H54 (cell line): Measurements from ENCODE around the gene ADM.
A peak's percentile ranks its signal among the peaks of the same experiment; 100 is the strongest.

Experiments used
- DNase-seq: peaks from one replicate; pipeline ENCODE4 v3.0.0; 2011; ENCODE audit warnings: low spot score, mixed read lengths; ENCODE audit not compliant: insufficient read length
- FAIRE-seq: peaks from 3 replicates; lab custom pipeline; 2011; peaks lifted over from hg19 to GRCh38; lab: Jason Lieb, UNC
- POLR2A ChIP-seq: IDR thresholded peaks from 2 replicates; pipeline ENCODE4 v1.6.1; 2011; ENCODE audit warnings: low read depth, mild to moderate bottlenecking, low read length

Gene ADM

DNA sequence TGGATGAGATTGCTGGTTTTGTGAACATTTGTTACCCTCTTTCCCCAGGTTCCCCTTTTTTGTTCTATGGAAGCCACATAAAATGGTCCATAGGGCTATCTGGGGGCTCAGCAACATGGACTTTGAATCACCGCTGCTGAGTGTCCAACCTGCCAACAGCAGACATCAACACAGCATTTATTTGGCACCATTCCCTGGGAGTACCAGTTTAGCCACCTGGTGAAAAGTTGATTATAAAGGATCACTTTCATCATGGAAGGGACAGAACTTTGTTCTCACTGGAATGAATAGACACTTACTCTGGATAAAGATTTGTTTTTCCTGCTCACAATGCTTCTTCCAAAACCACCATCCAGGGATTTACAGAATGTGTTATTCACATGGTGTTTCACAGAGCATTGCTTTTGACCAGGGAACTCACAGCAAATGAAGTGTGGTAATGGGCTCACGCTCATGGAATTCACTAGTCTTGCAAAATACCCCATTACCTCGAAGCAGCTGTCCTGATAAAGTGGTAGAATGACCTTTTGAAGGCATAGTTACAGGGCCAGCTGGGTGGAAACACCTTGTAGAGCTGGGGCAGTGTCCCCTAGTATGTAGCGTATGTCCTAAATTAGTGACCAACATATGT lies 43.9 kb downstream of the ADM start:
- FAIRE-seq (no peak), DNase-seq (no peak)
- TF ChIP-seq POLR2A: no peak

- DNase-seq (no peak), FAIRE-seq (no peak)
- TF ChIP-seq POLR2A: no peak
Measured at GRCh38 chr11:10349281-10349665, 44.4 kb downstream of the ADM start.

- FAIRE-seq (no peak), DNase-seq (no peak)
- TF ChIP-seq POLR2A: no peak
Measured at GRCh38 chr11:10349806-10350205, 44.9 kb downstream of the ADM start.

- peak; percentile 43 for FAIRE-seq
- no peak for TF ChIP-seq POLR2A
- DNase-seq: peak; percentile 38
Measured at GRCh38 chr11:10350334-10350733, 45.5 kb downstream of the ADM start.

GRCh38 chr11:10351435-10351764 lies 46.5 kb downstream of the ADM start:
- DNase-seq: no peak
- no peak for TF ChIP-seq POLR2A
- FAIRE-seq: no peak

DNA sequence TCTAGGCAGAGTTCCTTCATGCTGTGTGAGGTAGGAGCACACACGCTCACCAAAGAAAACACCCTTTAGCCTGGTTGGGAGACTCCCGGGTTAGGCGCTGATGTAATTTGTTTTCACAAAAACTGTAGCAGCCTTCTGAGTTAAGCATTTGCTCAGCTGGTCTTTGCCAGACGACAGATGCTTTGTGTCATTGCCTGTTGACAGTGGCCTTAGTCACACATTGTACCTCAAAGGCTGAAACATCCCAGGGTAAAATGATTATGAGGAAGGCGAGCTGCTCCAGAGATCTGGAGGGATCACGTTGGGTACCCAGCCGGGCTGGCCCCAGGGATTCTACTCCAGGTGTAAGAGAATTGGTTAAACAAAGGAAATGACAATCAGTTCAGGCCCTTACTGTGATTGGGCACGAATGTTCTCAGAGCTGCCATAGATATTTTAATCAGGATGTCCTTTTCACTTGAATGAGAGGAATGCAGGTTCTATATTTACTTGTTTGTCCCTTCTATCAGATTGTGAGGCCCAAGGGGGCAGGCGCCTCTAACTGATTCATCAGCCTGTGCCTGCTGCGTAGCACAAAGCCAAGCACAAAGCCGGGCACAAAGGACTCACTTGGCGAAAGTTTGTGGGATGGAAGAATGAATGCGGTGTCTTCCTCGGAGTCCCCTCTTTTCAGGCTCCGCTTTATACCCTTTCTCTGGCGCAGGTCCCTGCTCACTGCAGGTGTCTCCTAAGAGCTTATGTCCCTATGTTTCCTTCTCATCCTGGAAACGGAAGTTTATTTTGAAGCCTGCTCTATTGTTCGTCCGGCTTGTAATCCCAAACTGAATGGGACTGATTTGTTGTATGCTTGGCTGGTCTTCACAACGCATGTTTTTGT lies 47.1 kb downstream of the ADM start:
- DNase-seq (peak; percentile 51), FAIRE-seq (peak; percentile 83)
- no peak for TF ChIP-seq POLR2A

DNA sequence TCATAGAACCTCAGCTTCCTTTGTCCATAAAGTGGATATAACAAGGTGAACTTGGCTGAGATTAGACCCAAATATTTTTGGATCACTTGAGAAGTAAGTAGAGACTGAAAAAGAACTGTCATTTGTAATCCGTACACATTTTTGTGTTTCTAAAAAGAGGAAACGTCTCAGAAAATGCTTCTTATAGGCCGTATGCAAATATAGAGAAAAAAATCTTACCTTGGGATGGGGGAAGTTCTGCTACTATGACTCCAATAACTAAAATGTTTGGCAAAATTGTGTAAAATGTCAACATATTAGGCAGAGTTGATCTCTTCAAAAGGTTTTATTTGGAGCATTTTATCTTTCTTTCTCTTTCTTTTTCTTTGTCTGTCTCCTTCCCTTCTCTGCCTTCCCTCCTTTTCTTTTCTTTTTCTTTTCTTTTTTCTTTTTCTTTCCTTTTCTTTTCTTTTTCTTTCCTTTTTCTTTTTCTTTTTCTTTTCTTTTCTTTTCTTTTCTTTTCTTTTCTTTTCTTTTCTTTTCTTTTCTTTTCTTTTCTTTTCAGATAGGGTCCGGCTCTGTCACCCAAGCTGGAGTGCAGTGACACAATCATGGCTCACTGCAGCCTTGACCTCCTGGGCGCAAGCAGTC lies 48.2 kb downstream of the ADM start:
- no peak for TF ChIP-seq POLR2A
- no peak for FAIRE-seq
- DNase-seq: no peak

DNA sequence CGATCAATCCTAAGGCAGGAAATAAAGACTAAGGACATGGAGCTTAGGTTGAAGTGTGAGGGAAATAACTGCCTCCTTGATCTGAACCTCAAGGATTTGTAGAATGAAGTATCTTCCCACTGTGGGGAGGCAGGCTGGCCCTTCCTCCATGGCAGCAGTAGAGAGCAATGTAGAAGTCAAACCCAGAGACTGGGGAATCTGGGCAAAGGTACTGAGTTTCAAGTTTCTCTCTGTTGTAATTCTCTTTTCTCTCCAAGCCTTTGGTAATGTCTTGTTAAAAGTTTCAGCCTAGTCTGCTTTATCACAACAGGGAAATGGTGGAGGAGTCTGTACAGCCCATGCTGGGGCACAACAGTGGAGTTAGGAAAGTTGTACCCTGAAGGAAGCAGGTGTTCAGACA lies 49.5 kb downstream of the ADM start:
- FAIRE-seq (no peak), DNase-seq (no peak)
- no peak for TF ChIP-seq POLR2A

DNA sequence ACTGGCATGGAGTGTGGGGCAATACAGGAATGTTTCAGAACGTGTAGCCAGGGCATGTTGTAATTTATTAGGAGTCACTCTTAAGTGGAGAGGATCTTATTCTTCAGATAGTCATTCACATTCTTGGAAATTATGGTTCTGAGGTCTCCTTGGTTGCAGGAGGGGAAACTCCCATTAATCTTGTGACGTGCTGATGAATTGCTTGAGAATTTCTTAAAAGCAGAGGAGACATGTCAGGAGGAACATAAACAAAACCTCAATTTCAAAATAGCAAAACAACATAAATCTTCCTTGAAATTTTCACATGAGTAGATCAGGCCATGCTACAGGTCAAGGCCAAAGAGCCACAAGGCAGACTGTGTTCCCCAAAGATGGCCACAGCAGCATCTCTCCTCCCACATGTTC lies 50.4 kb downstream of the ADM start:
- FAIRE-seq (no peak), DNase-seq (no peak)
- no peak for TF ChIP-seq POLR2A

DNA sequence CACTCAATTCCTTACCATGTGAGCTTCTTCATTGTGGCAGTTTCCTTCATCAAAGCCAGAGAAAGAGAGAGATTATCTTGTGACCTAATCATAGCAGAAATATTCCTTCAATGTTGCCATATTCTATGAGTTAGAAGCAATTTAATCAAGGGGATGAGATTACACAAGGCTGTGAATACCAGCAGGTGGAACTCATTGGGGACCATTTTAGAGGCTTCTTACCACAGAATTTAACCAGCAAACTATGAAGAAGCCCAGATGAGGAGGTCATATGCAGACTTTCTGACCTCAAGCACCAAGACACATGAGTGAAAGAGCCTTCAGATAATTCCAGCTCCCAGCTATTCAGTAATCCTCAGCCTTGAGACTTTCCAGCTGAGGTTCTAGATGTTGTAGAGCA lies 51.3 kb downstream of the ADM start:
- DNase-seq (no peak), FAIRE-seq (no peak)
- no peak for TF ChIP-seq POLR2A
